ENCODE data around the gene WWOX. TPM values are rescaled to one million over a fixed set of nuclear protein-coding genes. Genes with fewer than 3 reads are reported as not detected.

Gene WWOX
- total and polyA plus RNA-seq, 2 of the 13 experiments (the other 11 are each of a cell fraction or from before 2014, with no cell fraction given) = 9.1 to 37.4 TPM

DNA sequence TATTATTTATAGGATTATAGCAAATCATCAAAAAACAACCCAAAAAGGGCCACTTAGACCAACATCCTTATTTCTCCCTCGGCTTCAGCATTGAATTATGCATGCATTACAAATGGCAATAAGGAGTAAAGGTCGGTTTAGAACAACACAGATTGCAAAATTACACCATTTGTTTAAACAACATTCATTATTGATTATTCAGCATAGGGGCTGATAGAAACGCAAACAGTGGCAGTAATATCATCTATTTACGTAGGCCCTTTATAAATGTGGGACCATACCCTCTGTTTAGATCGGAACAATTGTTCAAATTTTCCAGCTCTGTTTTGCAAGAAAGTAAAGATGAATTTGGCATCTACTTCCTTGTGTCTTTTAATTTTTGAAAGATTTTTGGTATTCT lies 153.3 kb downstream of the WWOX start (continued):
- no peak for TF ChIP-seq KLF12 (CRISPR knock-in tag; IDR thresholded peaks at IDR 0.05; ENCODE audit: borderline replicate concordance)
- TF ChIP-seq SRY (CRISPR knock-in tag; IDR thresholded peaks at IDR 0.05) = no peak
- no peak for TF ChIP-seq MATR3 (CRISPR knock-in tag; IDR thresholded peaks at IDR 0.05)
- peak; percentile 99 for TF ChIP-seq MIXL1 (CRISPR knock-in tag; IDR thresholded peaks at IDR 0.05)
- TF ChIP-seq, protein P1, sequence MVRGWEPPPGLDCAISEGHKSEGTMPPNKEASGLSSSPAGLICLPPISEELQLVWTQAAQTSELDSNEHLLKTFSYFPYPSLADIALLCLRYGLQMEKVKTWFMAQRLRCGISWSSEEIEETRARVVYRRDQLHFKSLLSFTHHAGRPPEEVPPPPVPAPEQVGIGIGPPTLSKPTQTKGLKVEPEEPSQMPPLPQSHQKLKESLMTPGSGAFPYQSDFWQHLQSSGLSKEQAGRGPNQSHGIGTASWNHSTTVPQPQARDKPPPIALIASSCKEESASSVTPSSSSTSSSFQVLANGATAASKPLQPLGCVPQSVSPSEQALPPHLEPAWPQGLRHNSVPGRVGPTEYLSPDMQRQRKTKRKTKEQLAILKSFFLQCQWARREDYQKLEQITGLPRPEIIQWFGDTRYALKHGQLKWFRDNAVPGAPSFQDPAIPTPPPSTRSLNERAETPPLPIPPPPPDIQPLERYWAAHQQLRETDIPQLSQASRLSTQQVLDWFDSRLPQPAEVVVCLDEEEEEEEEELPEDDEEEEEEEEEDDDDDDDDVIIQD (CRISPR knock-in tag; IDR thresholded peaks at IDR 0.05; ENCODE audit: low read depth) = peak; percentile 81; the same call in 1 of the 2 replicates
- TF ChIP-seq, protein P2, sequence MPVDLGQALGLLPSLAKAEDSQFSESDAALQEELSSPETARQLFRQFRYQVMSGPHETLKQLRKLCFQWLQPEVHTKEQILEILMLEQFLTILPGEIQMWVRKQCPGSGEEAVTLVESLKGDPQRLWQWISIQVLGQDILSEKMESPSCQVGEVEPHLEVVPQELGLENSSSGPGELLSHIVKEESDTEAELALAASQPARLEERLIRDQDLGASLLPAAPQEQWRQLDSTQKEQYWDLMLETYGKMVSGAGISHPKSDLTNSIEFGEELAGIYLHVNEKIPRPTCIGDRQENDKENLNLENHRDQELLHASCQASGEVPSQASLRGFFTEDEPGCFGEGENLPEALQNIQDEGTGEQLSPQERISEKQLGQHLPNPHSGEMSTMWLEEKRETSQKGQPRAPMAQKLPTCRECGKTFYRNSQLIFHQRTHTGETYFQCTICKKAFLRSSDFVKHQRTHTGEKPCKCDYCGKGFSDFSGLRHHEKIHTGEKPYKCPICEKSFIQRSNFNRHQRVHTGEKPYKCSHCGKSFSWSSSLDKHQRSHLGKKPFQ (CRISPR knock-in tag; IDR thresholded peaks at IDR 0.05; ENCODE audit: insufficient replicate concordance) = no peak
- peak; percentile 91; the same call in 1 of the 2 replicates for TF ChIP-seq NCOA1 (CRISPR knock-in tag; IDR thresholded peaks at IDR 0.05)
- peak; percentile 75 for TF ChIP-seq TBL1XR1 (IDR thresholded peaks at IDR 0.05; ENCODE audit: borderline replicate concordance, low read length, partially characterized antibody)
- TF ChIP-seq, protein P3, sequence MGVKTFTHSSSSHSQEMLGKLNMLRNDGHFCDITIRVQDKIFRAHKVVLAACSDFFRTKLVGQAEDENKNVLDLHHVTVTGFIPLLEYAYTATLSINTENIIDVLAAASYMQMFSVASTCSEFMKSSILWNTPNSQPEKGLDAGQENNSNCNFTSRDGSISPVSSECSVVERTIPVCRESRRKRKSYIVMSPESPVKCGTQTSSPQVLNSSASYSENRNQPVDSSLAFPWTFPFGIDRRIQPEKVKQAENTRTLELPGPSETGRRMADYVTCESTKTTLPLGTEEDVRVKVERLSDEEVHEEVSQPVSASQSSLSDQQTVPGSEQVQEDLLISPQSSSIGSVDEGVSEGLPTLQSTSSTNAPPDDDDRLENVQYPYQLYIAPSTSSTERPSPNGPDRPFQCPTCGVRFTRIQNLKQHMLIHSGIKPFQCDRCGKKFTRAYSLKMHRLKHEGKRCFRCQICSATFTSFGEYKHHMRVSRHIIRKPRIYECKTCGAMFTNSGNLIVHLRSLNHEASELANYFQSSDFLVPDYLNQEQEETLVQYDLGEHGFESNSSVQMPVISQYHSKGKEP (CRISPR knock-in tag; IDR thresholded peaks at IDR 0.05) = no peak
- TF ChIP-seq, protein P4, sequence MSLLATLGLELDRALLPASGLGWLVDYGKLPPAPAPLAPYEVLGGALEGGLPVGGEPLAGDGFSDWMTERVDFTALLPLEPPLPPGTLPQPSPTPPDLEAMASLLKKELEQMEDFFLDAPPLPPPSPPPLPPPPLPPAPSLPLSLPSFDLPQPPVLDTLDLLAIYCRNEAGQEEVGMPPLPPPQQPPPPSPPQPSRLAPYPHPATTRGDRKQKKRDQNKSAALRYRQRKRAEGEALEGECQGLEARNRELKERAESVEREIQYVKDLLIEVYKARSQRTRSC (CRISPR knock-in tag; IDR thresholded peaks at IDR 0.05; ENCODE audit: low read depth) = no peak
- TF ChIP-seq, protein P5, sequence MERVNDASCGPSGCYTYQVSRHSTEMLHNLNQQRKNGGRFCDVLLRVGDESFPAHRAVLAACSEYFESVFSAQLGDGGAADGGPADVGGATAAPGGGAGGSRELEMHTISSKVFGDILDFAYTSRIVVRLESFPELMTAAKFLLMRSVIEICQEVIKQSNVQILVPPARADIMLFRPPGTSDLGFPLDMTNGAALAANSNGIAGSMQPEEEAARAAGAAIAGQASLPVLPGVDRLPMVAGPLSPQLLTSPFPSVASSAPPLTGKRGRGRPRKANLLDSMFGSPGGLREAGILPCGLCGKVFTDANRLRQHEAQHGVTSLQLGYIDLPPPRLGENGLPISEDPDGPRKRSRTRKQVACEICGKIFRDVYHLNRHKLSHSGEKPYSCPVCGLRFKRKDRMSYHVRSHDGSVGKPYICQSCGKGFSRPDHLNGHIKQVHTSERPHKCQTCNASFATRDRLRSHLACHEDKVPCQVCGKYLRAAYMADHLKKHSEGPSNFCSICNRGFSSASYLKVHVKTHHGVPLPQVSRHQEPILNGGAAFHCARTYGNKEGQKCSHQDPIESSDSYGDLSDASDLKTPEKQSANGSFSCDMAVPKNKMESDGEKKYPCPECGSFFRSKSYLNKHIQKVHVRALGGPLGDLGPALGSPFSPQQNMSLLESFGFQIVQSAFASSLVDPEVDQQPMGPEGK (CRISPR knock-in tag; IDR thresholded peaks at IDR 0.05) = peak; percentile 66; the same call in 1 of the 2 replicates
- TF ChIP-seq, protein P6, sequence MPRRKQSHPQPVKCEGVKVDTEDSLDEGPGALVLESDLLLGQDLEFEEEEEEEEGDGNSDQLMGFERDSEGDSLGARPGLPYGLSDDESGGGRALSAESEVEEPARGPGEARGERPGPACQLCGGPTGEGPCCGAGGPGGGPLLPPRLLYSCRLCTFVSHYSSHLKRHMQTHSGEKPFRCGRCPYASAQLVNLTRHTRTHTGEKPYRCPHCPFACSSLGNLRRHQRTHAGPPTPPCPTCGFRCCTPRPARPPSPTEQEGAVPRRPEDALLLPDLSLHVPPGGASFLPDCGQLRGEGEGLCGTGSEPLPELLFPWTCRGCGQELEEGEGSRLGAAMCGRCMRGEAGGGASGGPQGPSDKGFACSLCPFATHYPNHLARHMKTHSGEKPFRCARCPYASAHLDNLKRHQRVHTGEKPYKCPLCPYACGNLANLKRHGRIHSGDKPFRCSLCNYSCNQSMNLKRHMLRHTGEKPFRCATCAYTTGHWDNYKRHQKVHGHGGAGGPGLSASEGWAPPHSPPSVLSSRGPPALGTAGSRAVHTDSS (CRISPR knock-in tag; conservative IDR thresholded peaks at IDR 0.05) = no peak
- peak; percentile 87 for TF ChIP-seq POGZ (CRISPR knock-in tag; IDR thresholded peaks at IDR 0.05)
- no peak for TF ChIP-seq PCBP2 (optimal IDR thresholded peaks at IDR 0.05; ENCODE audit: low read depth, low read length, poor library complexity, severe bottlenecking)
- TF ChIP-seq, protein P7, sequence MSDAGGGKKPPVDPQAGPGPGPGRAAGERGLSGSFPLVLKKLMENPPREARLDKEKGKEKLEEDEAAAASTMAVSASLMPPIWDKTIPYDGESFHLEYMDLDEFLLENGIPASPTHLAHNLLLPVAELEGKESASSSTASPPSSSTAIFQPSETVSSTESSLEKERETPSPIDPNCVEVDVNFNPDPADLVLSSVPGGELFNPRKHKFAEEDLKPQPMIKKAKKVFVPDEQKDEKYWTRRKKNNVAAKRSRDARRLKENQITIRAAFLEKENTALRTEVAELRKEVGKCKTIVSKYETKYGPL (CRISPR knock-in tag; IDR thresholded peaks at IDR 0.05) = no peak
- TF ChIP-seq ZEB1 (IDR thresholded peaks at IDR 0.05; ENCODE audit: insufficient replicate concordance, low read depth) = no peak
- no peak for TF ChIP-seq PAF1 (CRISPR knock-in tag; IDR thresholded peaks at IDR 0.05)
- TF ChIP-seq PAWR (CRISPR knock-in tag; IDR thresholded peaks at IDR 0.05; ENCODE audit: borderline replicate concordance) = no peak
- no peak for TF ChIP-seq FOSL1 (CRISPR knock-in tag; IDR thresholded peaks at IDR 0.05; ENCODE audit: borderline replicate concordance)
- no peak for TF ChIP-seq NR1H2 (CRISPR knock-in tag; IDR thresholded peaks at IDR 0.05; ENCODE audit: borderline replicate concordance, low read depth)
- TF ChIP-seq FOXM1 (CRISPR knock-in tag; IDR thresholded peaks at IDR 0.05) = no peak
